AG04450 (cell line): ENCODE measurements around the gene TAS2R40. TPM values are rescaled to one million over a fixed set of nuclear protein-coding genes. Genes with fewer than 3 reads are reported as not detected.
"Not testable (repeated sequence)": the region's sequence is repeated elsewhere in the genome, so short reads cannot be mapped to it uniquely, and the experiment has no call there.

Experiments used
- CTCF ChIA-PET: fragments of 300-600, 350-600 bp; formaldehyde crosslinking; extraction: SDS; loops from one replicate; lab custom pipeline; 2022; ENCODE audit warnings: antibody characterized with exemption, inconsistent platforms; lab: Charles Lee
- POLR2A ChIA-PET: fragments of 350-600 bp; formaldehyde crosslinking; extraction: SDS; loops from one replicate; lab custom pipeline; 2021; ENCODE audit warnings: antibody characterized with exemption, inconsistent platforms; lab: Yijun Ruan, JAX
- DNase-seq: peaks from one replicate; pipeline ENCODE4 v3.0.0-alpha.2; 2011; ENCODE audit warnings: low read depth, low spot score
- H3K27ac ChIP-seq: one replicate; pipeline ENCODE4 v1.5.1; 2012; ENCODE audit warnings: low read depth, low read length, control low read depth
- H3K27me3 ChIP-seq: one replicate; pipeline ENCODE4 v1.6.0; 2012; ENCODE audit warnings: low read length; ENCODE audit not compliant: control insufficient read depth, insufficient read depth
- H3K4me3 ChIP-seq: 2 replicates; pipeline ENCODE4 v1.5.1; 2011; ENCODE audit warnings: mild to moderate bottlenecking, low read depth, low read length, control low read depth
- H3K9me3 ChIP-seq: 2 replicates; pipeline ENCODE4 v1.5.1; 2012; ENCODE audit warnings: low read length; ENCODE audit not compliant: control insufficient read depth, insufficient read depth
- CTCF ChIP-seq: IDR thresholded peaks from 2 replicates; pipeline ENCODE4 v1.5.1; 2011; ENCODE audit warnings: low read depth, low read length, control low read depth, inconsistent platforms
- polyA plus RNA-seq: library from polyadenylated mRNA; depleted of rRNA; stranded (reverse); fragments of >200 nt; gene quantifications from 2 replicates; pipeline ENCODE4 v1.2.3, GENCODE V29; 2011

The TAS2R40 gene
- polyA plus RNA-seq, 1 experiment, result not detected

DNA sequence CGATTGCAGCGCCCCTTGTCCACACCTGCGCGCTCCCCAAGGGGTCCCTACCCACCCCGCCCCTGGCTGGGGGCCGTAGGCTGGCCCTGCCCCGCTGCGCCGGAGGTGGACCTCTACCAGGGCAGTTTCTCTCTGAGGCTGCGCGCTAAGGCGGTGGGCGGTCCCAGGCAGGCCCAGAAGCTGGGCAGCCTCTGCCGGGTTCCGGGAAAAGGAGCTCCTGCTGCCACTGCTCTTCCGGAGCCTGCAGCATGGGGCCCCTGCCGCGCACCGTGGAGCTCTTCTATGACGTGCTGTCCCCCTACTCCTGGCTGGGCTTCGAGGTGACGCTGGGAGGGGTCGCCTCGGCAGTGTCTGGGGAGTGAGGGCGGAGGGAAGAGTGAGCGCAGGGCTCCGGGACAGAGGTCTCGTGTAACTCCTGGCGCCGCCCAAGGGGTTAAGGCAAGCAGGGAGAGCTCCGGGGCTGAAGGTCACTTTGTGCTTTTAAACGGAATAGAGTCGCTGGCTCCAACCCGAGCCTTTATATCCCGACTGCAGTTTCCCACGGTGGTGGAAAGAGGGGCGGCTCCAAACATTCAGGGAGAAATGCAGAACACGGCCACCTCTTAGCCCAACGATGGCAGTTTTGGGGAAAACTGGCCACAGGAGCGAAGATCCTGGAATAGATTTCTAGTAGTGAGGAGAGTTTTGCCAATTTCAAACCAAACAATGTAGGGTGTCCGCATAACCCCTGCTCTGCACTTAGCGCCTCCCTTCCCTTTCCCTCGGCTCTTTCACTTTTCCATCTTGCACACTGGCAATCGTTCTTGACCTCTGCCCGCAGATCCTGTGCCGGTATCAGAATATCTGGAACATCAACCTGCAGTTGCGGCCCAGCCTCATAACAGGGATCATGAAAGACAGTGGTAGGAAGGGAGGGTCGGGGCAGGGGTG lies 41.7 kb downstream of the TAS2R40 start, which contains the start of gene GSTK1:
Gene GSTK1, plus strand, starts transcription at position 176 of the 930 bp plus-strand sequence. Its CDS starts 73 bp downstream, at position 249.
- DNase-seq, result peak; percentile 16
- Histone ChIP-seq H3K4me3 (peak within 1 kb of the TSS; percentile 86), H3K27ac (peak within 1 kb of the TSS; percentile 31), H3K27me3 (no peaks in the 10 kb centered on the region), H3K9me3 (no peaks in the 10 kb centered on the region; the same call in 1 of the 2 replicates)
- POLR2A ChIA-PET, result interaction anchor here (0.6 to 1.6 kb wide), 5 partner anchors 19 to 141 kb away, joined by 3 to 20 read pairs (median 4); partner anchors contain the start of genes CASP2 and ZYX
- CTCF ChIA-PET, result interaction anchor here (0.9 to 6.7 kb wide), 7 partner anchors 8 to 153 kb away, joined by 3 to 57 read pairs (median 6); partner anchors contain the start of gene CASP2
- TF ChIP-seq CTCF, result no peak

- POLR2A ChIA-PET, result interaction anchor here (0.9 to 1.6 kb wide), 3 partner anchors 24 to 116 kb away, joined by 4 to 20 read pairs (median 6); partner anchors contain the start of genes CASP2 and ZYX
- H3K27ac ChIP-seq, DNase-seq, H3K27me3 ChIP-seq, H3K9me3 ChIP-seq: not testable (repeated sequence)
- peak overlapping the region; percentile 86 for H3K4me3 ChIP-seq
- CTCF ChIA-PET, result interaction anchor here (0.6 to 6.7 kb wide), 5 partner anchors 15 to 410 kb away, joined by 3 to 57 read pairs (median 6); partner anchors contain the start of gene EPHB6
Observed at GRCh38 chr7:143264196-143264568, 42.3 kb downstream of the TAS2R40 start.

GRCh38 chr7:143265017-143265693 lies 43.3 kb downstream of the TAS2R40 start:
- POLR2A ChIA-PET, result no interaction called here
- H3K27me3 ChIP-seq, result no peaks in the 10 kb centered on the region
- no peak for DNase-seq
- H3K9me3 ChIP-seq, result no peaks in the 10 kb centered on the region; the same call in 1 of the 2 replicates
- no peak for TF ChIP-seq CTCF
- CTCF ChIA-PET, result interaction anchor here (0.7 to 6.7 kb wide), 3 partner anchors 25 to 50 kb away, joined by 3 to 57 read pairs (median 3); no protein-coding TSS in a partner anchor
- H3K27ac ChIP-seq, result no peak overlapping the region
- H3K4me3 ChIP-seq, result no peak overlapping the region

DNA sequence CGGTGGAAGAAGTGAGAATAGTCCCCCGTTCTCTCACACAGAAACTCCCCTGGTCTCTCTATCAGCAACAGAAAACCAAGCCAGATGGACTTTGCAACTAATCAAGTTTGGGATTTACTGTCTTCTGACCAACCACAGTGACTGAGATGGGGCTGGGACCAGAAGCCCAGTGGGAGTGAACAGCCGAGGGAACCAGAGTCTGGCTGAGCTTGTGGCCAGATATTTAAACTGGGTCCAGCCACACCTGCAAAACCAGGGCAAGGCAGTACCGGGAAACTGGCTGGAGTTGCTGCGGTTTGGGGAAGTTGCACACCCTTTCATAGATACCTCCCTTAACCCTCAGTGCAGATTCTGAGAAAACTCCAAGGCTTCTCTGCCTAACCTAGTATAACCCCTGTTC lies 47.4 kb downstream of the TAS2R40 start:
- Histone ChIP-seq H3K27me3 (no peaks in the 10 kb centered on the region), H3K27ac (no peak overlapping the region), H3K9me3 (no peaks in the 10 kb centered on the region), H3K4me3 (no peak overlapping the region)
- POLR2A ChIA-PET, result no interaction called here
- no peak for TF ChIP-seq CTCF
- DNase-seq, result no peak
- CTCF ChIA-PET, result interaction anchor here (0.6 to 1.7 kb wide), 2 partner anchors 29 to 146 kb away, joined by 4 to 6 read pairs; no protein-coding TSS in a partner anchor

GRCh38 chr7:143271240-143271639 lies 49.4 kb downstream of the TAS2R40 start:
- no peak overlapping the region for H3K4me3 ChIP-seq
- no peaks in the 10 kb centered on the region for H3K27me3 ChIP-seq
- DNase-seq, result no peak
- no peaks in the 10 kb centered on the region for H3K9me3 ChIP-seq
- H3K27ac ChIP-seq, result no peak overlapping the region
- no peak for TF ChIP-seq CTCF
- POLR2A ChIA-PET, result no interaction called here
- CTCF ChIA-PET, result interaction anchor here (0.6 to 1.2 kb wide), 4 partner anchors 8 to 146 kb away, joined by 3 read pairs; partner anchors contain the start of gene GSTK1
